ENCODE results near the gene BTBD16. TPM values are rescaled to one million over a fixed set of nuclear protein-coding genes. Genes with fewer than 3 reads are reported as not detected.

BTBD16 gene
- total RNA-seq, 1 experiment from 2014 or later, result 0.35 TPM

- TF ChIP-seq CTCF (IDR thresholded peaks at IDR 0.05; ENCODE audit: unreplicated experiment), result no peak
- Mint-ChIP-seq H3K4me3 (ENCODE audit: low read depth, unreplicated experiment) (no peak overlapping the region), H3K9me3 (ENCODE audit: low read depth, unreplicated experiment) (no peaks in the 10 kb centered on the region), H3K4me1 (ENCODE audit: low read depth, unreplicated experiment) (peaks cover 38% of the 10 kb centered on the region), H3K36me3 (ENCODE audit: insufficient read depth, unreplicated experiment) (peaks cover 14% of the 10 kb centered on the region), H3K27ac (ENCODE audit: unreplicated experiment) (peak overlapping the region; percentile 92), H3K27me3 (ENCODE audit: unreplicated experiment) (no peaks in the 10 kb centered on the region)
- CTCF ChIA-PET, result no interaction called here
- intact Hi-C loops (cut with micrococcal nuclease; ENCODE audit: unreplicated experiment), result loop anchor here (2.0 kb wide), 1 partner anchor 19 kb away; no protein-coding TSS in a partner anchor
- BruUV-seq (replicated peaks), result no TSS peak
- no peak for DNase-seq
Observed at GRCh38 chr10:122311716-122312115, 40.6 kb downstream of the BTBD16 start.

DNA sequence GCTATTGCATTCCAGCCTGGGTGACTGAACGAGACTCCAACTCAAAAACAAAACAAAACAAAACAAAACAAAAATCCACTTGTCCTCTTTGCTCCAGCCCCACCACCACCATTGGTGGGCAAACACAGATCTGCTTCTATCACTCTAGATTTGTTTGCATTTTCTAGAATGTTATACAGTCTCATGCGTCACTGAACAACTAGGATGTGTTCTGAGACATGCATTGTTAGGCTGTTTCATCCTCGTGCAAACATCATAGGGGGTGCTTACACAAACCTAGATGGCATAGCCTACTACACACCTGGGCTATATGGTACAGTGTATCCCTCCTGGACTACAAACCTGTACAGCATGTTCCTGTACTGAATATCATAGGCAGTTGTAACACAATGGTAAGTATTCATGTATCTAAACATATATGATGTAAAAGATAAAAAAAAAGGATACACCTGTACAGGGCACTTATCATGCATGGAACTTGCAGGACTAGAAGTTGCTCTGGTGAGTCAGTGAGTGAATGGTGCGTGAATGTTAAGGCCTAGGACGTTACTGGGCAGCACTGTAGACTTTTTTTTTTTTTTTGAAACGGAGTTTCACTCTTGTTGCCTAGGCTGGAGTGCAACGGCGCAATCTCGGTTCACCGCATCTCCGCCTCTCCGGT lies 45.3 kb downstream of the BTBD16 start:
- H3K27ac Mint-ChIP-seq (ENCODE audit: unreplicated experiment), result no peak overlapping the region
- DNase-seq, result no peak
- H3K4me3 Mint-ChIP-seq (ENCODE audit: low read depth, unreplicated experiment), result no peak overlapping the region
- TF ChIP-seq CTCF (IDR thresholded peaks at IDR 0.05; ENCODE audit: unreplicated experiment), result no peak
- no peaks in the 10 kb centered on the region for H3K36me3 Mint-ChIP-seq (ENCODE audit: insufficient read depth, unreplicated experiment)
- intact Hi-C loops (cut with micrococcal nuclease; ENCODE audit: unreplicated experiment), result no loop called here
- CTCF ChIA-PET, result no interaction called here
- no peaks in the 10 kb centered on the region for H3K27me3 Mint-ChIP-seq (ENCODE audit: unreplicated experiment)
- H3K4me1 Mint-ChIP-seq (ENCODE audit: low read depth, unreplicated experiment), result peaks cover 4% of the 10 kb centered on the region
- BruUV-seq (replicated peaks), result no TSS peak
- H3K9me3 Mint-ChIP-seq (ENCODE audit: low read depth, unreplicated experiment), result no peaks in the 10 kb centered on the region

GRCh38 chr10:122321960-122322359 lies 50.9 kb downstream of the BTBD16 start:
- Mint-ChIP-seq H3K9me3 (ENCODE audit: low read depth, unreplicated experiment) (peaks cover 3% of the 10 kb centered on the region), H3K4me3 (ENCODE audit: low read depth, unreplicated experiment) (no peak overlapping the region), H3K27me3 (ENCODE audit: unreplicated experiment) (no peaks in the 10 kb centered on the region), H3K36me3 (ENCODE audit: insufficient read depth, unreplicated experiment) (no peaks in the 10 kb centered on the region), H3K4me1 (ENCODE audit: low read depth, unreplicated experiment) (no peaks in the 10 kb centered on the region), H3K27ac (ENCODE audit: unreplicated experiment) (no peak overlapping the region)
- no peak for DNase-seq
- no TSS peak for BruUV-seq (replicated peaks)
- no peak for TF ChIP-seq CTCF (IDR thresholded peaks at IDR 0.05; ENCODE audit: unreplicated experiment)
- CTCF ChIA-PET, result no interaction called here
- intact Hi-C loops (cut with micrococcal nuclease; ENCODE audit: unreplicated experiment), result no loop called here

- no peaks in the 10 kb centered on the region for H3K4me1 Mint-ChIP-seq (ENCODE audit: low read depth, unreplicated experiment)
- CTCF ChIA-PET, result interaction anchor here (1.8 kb wide), 1 partner anchor 13 kb away, joined by 5 read pairs; no protein-coding TSS in a partner anchor
- intact Hi-C loops (cut with micrococcal nuclease; ENCODE audit: unreplicated experiment), result no loop called here
- H3K27me3 Mint-ChIP-seq (ENCODE audit: unreplicated experiment), result no peaks in the 10 kb centered on the region
- no peak for DNase-seq
- H3K27ac Mint-ChIP-seq (ENCODE audit: unreplicated experiment), result no peak overlapping the region
- no peak overlapping the region for H3K4me3 Mint-ChIP-seq (ENCODE audit: low read depth, unreplicated experiment)
- H3K36me3 Mint-ChIP-seq (ENCODE audit: insufficient read depth, unreplicated experiment), result no peaks in the 10 kb centered on the region
- no TSS peak for BruUV-seq (replicated peaks)
- no peak for TF ChIP-seq CTCF (IDR thresholded peaks at IDR 0.05; ENCODE audit: unreplicated experiment)
- peaks cover 3% of the 10 kb centered on the region for H3K9me3 Mint-ChIP-seq (ENCODE audit: low read depth, unreplicated experiment)
Observed at GRCh38 chr10:122323189-122323588, 52.1 kb downstream of the BTBD16 start.

All from Calu3 (cell line).